Immature natural killer cell (primary cell): ENCODE results near the gene SBDS. TPM values are rescaled to one million over a fixed set of nuclear protein-coding genes. Genes with fewer than 3 reads are reported as not detected.
"Not testable (repeated sequence)": the region's sequence is repeated elsewhere in the genome, so short reads cannot be mapped to it uniquely, and the experiment has no call there.

Experiments
- DNase-seq, 3 donors: peaks; one replicate each; pipeline ENCODE4 v3.0.0; 2022; ENCODE audit warnings: mixed read lengths in 1 of 3
- H3K27ac Mint-ChIP-seq, 6 donors: one replicate each; pipeline ENCODE4 v1.8.0; 2020; ENCODE audit warnings: mixed read lengths in 6 of 6, mild to moderate bottlenecking in 5 of 6, inconsistent platforms in 4 of 6, moderate library complexity in 3 of 6
- H3K27me3 Mint-ChIP-seq, 3 donors: one replicate each; pipeline ENCODE4 v1.8.0; 2020 to 2021; ENCODE audit warnings: low read depth in 3 of 3, mild to moderate bottlenecking in 3 of 3, mixed read lengths in 3 of 3, moderate library complexity in 3 of 3, inconsistent platforms in 1 of 3
- H3K36me3 Mint-ChIP-seq, 3 donors: one replicate each; pipeline ENCODE4 v1.8.0; 2020; ENCODE audit warnings: mixed read lengths in 3 of 3, inconsistent platforms in 2 of 3, mild to moderate bottlenecking in 2 of 3
- H3K4me1 Mint-ChIP-seq, 2 donors: one replicate each; pipeline ENCODE4 v1.8.0; 2020; ENCODE audit warnings: inconsistent platforms in 2 of 2, mild to moderate bottlenecking in 2 of 2, mixed read lengths in 2 of 2, moderate library complexity in 1 of 2
- H3K4me3 Mint-ChIP-seq, 5 donors: one replicate each; pipeline ENCODE4 v1.8.0; 2020; ENCODE audit warnings: mild to moderate bottlenecking in 5 of 5, mixed read lengths in 5 of 5, inconsistent platforms in 3 of 5, moderate library complexity in 3 of 5
- H3K9me3 Mint-ChIP-seq, 6 donors: one replicate each; pipeline ENCODE4 v1.8.0; 2020; ENCODE audit warnings: mild to moderate bottlenecking in 6 of 6, mixed read lengths in 6 of 6, inconsistent platforms in 4 of 6, moderate library complexity in 3 of 6
- polyA plus RNA-seq, 3 donors: library from polyadenylated mRNA; unstranded; fragments of 300-500 nt; fragmentation: Illumina TruSeq; gene quantifications; one replicate each; pipeline ENCODE4 v1.2.3, GENCODE V29; 2021

SBDS gene
- 10 to 100 TPM; 47.3 to 65.8 (median 48.3) TPM for polyA plus RNA-seq

GRCh38 chr7:66995050-66995776 is at the start of gene SBDS:
Gene SBDS (minus strand): TSS chr7:66995586. CDS start chr7:66995417, 169 bp downstream.
- Mint-ChIP-seq H3K4me3 (peak within 1 kb of the TSS; percentile 87 to 100 (median 97)), H3K36me3 (peaks cover 7 to 16% (median 10%) of the 10 kb centered on the region in 3 donors), H3K27ac (peak within 1 kb of the TSS; percentile 97 to 100 (median 100)), H3K4me1 (peaks cover 33 to 40% of the 10 kb centered on the region in 2 donors), H3K27me3 (peaks cover 9 to 24% (median 14%) of the 10 kb centered on the region in 3 donors)
- H3K9me3 Mint-ChIP-seq = not testable (repeated sequence)
- peak; percentile 94 to 97 (median 96) for DNase-seq

DNA sequence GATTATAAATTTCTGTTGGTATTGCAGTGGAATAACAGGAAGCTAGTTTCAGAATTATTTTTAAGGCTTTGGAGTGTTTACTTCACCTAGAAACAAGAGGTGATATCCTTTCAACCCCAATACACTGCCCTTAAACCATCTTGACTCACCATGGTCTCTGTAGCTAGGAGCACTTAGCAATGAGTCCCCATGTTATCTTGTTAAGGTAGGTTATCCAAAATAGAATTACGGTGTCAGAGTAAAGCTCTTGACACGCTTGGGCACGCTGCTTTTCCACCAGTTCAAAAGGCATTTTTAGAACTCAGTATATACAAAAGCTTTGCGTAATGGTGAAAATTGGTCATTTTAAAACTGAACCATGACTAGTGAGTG is 48.2 kb upstream of the SBDS start:
- not testable (repeated sequence) for H3K9me3 Mint-ChIP-seq, H3K36me3 Mint-ChIP-seq, H3K27me3 Mint-ChIP-seq, H3K27ac Mint-ChIP-seq, DNase-seq, H3K4me3 Mint-ChIP-seq
- H3K4me1 Mint-ChIP-seq = peaks cover 0 to 13% of the 10 kb centered on the region in 2 donors

DNA sequence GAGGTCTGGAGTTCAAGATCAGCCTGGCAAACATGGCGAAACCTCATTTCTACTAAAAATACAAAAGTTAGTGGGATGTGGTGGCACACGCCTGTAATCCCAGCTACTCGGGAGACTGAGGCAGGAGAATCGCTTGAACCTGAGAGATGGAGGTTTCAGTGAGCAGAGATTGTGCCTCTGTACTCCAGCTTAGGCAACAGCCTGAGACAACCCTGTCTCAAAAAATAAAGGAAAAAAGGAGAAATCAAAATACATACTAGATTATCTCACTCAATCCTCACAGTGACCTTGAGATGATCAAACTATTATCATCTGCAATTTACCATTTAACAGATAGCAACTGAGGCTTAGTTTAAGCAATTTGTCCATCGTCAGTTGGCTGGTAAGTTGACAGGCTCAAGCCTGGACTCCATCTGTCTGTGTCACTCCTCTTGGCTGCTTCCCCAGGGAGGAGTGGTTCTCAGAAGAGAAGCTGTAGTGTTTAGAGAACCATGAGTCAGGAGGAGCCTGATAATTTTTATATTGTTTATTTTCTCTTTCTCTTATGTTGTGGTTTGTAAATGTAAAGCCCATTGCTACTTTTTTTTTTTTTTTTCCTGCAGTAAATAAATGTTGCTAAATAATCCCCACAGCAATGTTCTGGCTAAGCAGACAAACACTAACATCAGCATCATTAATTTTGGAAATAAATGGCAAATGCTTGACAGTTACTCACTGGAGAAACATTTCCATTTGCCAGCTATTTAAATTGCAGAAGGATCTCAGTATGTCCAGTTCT is 47.6 kb upstream of the SBDS start:
- not testable (repeated sequence) for H3K4me3 Mint-ChIP-seq, DNase-seq, H3K9me3 Mint-ChIP-seq, H3K36me3 Mint-ChIP-seq, H3K27me3 Mint-ChIP-seq
- Mint-ChIP-seq H3K4me1 (peaks cover 0 to 13% of the 10 kb centered on the region in 2 donors), H3K27ac (peak overlapping the region in 1 of 6 donors; percentile 26)

DNA sequence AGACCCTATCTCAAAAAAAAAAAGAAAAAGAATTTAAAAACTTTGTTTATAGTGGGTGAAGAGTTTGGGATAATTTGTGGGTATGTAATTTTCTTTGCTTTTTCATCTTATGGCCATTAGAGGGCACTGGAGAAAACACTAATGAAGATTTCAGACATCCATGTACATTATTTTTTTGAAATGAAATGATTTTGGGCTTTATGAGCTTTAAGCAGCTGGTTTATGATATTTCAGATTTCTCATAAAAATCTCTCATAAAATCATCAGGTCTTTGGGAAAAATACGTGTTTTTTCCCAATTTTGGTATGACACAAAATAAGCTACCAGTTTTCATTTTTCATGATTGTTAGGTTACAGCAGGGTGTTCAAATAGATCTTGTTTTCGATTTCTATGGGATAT is 45.4 kb upstream of the SBDS start:
- H3K4me1 Mint-ChIP-seq, H3K27ac Mint-ChIP-seq, H3K27me3 Mint-ChIP-seq, H3K36me3 Mint-ChIP-seq, H3K9me3 Mint-ChIP-seq, DNase-seq, H3K4me3 Mint-ChIP-seq: not testable (repeated sequence)

DNA sequence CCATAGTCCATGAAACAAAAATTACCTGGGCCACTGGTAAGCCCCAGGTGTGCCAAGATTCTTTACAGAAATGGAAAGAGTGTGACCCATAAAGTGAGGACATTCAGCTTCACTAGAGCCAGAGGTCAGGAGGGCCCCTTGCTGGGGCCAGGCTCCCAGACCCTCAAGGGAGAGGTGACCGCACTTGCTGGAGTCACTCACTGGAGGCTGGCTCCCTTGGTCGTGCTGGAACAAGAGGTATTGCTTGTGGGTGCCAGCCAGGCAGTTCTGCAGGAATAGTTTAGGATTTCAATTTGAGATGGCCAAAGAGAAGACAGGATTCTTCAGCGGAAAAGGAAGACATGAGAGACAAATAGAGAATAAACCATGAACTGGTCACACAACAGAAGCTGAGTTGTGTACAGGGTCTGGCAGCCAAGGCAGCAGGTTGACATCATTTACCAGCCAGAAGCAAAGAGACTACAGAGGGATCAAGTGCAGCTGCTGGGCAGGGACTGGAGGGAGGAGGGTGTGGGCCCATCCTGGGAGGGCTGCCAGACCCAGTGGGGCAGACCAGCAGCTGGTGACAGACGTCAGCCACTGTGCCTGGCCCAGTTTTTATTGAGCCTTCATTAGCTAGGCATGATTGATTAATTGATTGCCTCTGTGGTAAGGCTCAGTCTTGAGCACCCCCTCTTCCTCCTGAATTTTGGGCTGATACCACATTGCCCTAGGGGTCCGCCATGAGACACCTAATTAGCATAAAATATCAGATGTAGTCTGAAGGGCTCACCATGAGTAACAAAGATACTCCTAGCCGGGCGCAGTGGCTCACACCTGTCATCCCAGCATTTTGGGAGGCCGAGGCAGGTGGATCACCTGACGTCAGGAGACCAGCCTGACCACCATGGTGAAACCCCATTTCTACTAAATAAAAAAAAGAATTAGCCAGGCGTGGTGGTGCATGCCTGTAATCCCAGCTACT is 41.3 kb upstream of the SBDS start:
- H3K9me3 Mint-ChIP-seq, DNase-seq, H3K27ac Mint-ChIP-seq, H3K27me3 Mint-ChIP-seq, H3K4me3 Mint-ChIP-seq, H3K4me1 Mint-ChIP-seq: not testable (repeated sequence)
- peaks cover 8 to 16% (median 12%) of the 10 kb centered on the region in 3 donors for H3K36me3 Mint-ChIP-seq

GRCh38 chr7:67033251-67033650 is 37.9 kb upstream of the SBDS start:
- Mint-ChIP-seq H3K9me3 (no peaks in the 10 kb centered on the region), H3K27me3 (peaks cover 0 to 2% (median 0%) of the 10 kb centered on the region in 3 donors), H3K27ac (no peak overlapping the region), H3K4me1 (no peaks in the 10 kb centered on the region), H3K4me3 (no peak overlapping the region), H3K36me3 (peaks cover 17 to 28% (median 22%) of the 10 kb centered on the region in 3 donors)
- DNase-seq = no peak

- H3K36me3 Mint-ChIP-seq = peaks cover 17 to 28% (median 22%) of the 10 kb centered on the region in 3 donors
- H3K4me1 Mint-ChIP-seq, H3K27me3 Mint-ChIP-seq, DNase-seq, H3K27ac Mint-ChIP-seq, H3K4me3 Mint-ChIP-seq, H3K9me3 Mint-ChIP-seq: not testable (repeated sequence)
These were observed 36.3 kb upstream of the SBDS start for GRCh38 chr7:67031685-67032084.

DNA sequence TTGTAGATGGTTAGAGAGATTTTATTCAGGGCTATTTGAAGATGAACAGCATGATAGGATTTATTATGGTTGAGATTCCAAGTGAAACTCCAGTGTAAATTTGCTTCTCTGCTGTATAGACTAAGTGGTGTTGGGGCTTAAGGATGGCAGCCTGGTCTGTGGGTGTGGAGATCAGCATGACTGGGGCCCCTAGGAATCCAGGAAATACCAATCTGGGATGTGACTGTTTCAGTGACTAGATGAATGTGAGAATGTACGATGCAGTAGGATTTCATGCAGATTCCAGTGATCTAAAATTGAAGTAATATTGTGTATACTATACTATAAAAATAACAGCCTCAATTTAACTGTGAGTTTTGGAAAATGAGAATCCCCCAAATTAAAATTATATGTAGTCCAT is 30.1 kb upstream of the SBDS start:
- H3K9me3 Mint-ChIP-seq, H3K27me3 Mint-ChIP-seq, H3K4me1 Mint-ChIP-seq, H3K4me3 Mint-ChIP-seq, DNase-seq, H3K27ac Mint-ChIP-seq: not testable (repeated sequence)
- peaks cover 18 to 37% (median 26%) of the 10 kb centered on the region in 3 donors for H3K36me3 Mint-ChIP-seq

DNA sequence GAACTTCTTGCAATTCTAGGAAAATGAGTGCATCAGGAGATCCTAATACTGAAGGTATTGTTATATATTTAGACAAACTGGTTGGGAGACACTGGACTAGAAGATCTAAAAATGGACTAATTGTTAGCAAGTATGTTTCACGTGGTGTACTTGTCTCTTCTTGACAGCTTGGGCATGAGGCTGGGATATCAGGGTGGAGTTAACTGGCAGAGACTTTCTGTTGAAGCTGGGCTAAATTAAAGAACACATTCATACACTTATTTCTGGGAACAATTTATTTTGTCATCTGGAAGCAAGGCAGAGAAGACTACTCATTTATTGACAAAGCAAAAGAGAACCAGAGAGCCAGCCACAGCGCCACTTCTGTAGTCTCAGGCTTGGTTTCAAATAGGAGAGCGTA is 27.1 kb upstream of the SBDS start:
- peak overlapping the region in 1 of 6 donors; percentile 9 for H3K27ac Mint-ChIP-seq
- H3K9me3 Mint-ChIP-seq = no peaks in the 10 kb centered on the region
- peaks cover 0 to 4% (median 0%) of the 10 kb centered on the region in 3 donors for H3K27me3 Mint-ChIP-seq

DNA sequence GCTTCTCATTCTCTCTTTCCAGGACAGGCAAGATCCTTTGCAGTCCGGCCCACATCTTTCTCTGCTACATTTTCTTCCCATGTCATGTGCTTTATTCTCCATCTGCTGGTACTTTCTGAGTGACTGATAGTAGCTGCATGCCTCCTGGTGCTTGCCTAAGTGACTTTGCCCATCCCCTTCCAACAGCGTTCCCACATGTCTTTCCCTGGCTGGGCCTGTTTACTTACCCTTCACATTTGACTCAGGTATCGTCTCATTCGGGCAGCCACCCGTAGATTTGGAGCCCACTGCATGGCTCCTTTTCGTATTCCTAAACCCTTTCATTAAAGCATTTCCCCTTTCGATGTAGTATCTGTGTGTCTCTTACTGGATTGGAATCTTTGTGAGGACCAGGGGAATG is 25.9 kb upstream of the SBDS start:
- Mint-ChIP-seq H3K4me3 (no peak overlapping the region), H3K27me3 (peaks cover 0 to 4% (median 0%) of the 10 kb centered on the region in 3 donors), H3K36me3 (peaks cover 25 to 52% (median 36%) of the 10 kb centered on the region in 3 donors), H3K27ac (peak overlapping the region in 1 of 6 donors; percentile 1), H3K4me1 (peaks cover 0 to 2% of the 10 kb centered on the region in 2 donors), H3K9me3 (no peaks in the 10 kb centered on the region)
- no peak for DNase-seq

More for the DNA sequence above, 27.1 kb upstream of the SBDS start:
- no peak overlapping the region for H3K4me3 Mint-ChIP-seq
- H3K36me3 Mint-ChIP-seq = peaks cover 21 to 47% (median 36%) of the 10 kb centered on the region in 3 donors
- H3K4me1 Mint-ChIP-seq = peaks cover 0 to 2% of the 10 kb centered on the region in 2 donors
- no peak for DNase-seq

DNA sequence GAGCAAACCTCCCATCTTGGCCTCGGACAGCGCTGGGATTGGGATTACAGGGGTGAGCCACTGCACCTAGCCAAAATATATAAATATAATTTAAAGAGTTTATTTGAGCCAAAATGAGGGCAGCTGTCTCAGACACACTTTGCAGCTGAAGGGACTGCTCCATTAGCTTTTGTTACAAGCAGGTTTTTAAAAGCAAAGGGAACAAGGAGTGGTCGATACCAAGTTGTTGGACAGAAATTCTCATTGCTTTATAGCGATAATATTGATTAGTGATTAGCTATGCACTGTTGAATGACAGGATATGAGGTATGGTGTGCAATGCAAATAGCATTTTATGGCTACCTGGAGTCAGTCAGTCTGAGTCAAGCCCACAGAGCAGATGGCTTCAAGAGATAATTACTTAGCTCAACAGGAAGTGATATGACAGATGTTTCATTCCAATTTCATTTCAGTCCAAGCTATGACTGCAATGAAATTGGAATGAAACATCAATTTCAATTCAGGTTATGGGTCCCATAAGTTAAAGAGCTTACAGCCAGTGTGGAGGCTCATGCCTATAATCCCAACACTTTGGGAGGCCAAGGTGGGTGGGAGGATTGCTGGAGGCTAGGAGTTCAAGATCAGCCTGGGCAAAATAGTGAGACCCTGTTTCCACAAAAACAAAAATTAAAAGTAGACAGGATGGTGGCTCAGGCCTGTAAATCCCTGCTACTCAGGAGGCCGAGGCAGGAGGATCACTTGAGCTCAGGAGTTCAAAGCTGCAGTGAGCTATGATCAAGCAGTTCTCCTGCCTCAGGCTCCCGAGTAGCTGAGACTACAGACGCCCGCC is 24.4 kb upstream of the SBDS start:
- no peak overlapping the region for H3K4me3 Mint-ChIP-seq
- H3K27me3 Mint-ChIP-seq = peaks cover 0 to 4% (median 0%) of the 10 kb centered on the region in 3 donors
- H3K27ac Mint-ChIP-seq = peak overlapping the region in 1 of 6 donors; percentile 4
- no peaks in the 10 kb centered on the region for H3K9me3 Mint-ChIP-seq
- H3K36me3 Mint-ChIP-seq = peaks cover 25 to 50% (median 35%) of the 10 kb centered on the region in 3 donors
- peaks cover 0 to 2% of the 10 kb centered on the region in 2 donors for H3K4me1 Mint-ChIP-seq
- no peak for DNase-seq

- H3K27me3 Mint-ChIP-seq = peaks cover 0 to 4% (median 0%) of the 10 kb centered on the region in 3 donors
- no peak for DNase-seq
- H3K36me3 Mint-ChIP-seq = peaks cover 25 to 56% (median 39%) of the 10 kb centered on the region in 3 donors
- H3K9me3 Mint-ChIP-seq = no peaks in the 10 kb centered on the region
- no peak overlapping the region for H3K4me3 Mint-ChIP-seq
- peaks cover 0 to under 1% of the 10 kb centered on the region in 2 donors for H3K4me1 Mint-ChIP-seq
- peak overlapping the region in 2 of 6 donors; percentile 4 to 34 for H3K27ac Mint-ChIP-seq
These were observed 23.6 kb upstream of the SBDS start for GRCh38 chr7:67018940-67019339.

GRCh38 chr7:67017971-67018370 is 22.6 kb upstream of the SBDS start:
- H3K4me3 Mint-ChIP-seq, DNase-seq, H3K9me3 Mint-ChIP-seq, H3K27me3 Mint-ChIP-seq, H3K4me1 Mint-ChIP-seq: not testable (repeated sequence)
- Mint-ChIP-seq H3K36me3 (peaks cover 25 to 61% (median 41%) of the 10 kb centered on the region in 3 donors), H3K27ac (peak overlapping the region in 1 of 6 donors; percentile 24)
